ENCODE data around the gene SLC28A2. TPM values are rescaled to one million over a fixed set of nuclear protein-coding genes. Genes with fewer than 3 reads are reported as not detected.

SLC28A2 gene, protein sequence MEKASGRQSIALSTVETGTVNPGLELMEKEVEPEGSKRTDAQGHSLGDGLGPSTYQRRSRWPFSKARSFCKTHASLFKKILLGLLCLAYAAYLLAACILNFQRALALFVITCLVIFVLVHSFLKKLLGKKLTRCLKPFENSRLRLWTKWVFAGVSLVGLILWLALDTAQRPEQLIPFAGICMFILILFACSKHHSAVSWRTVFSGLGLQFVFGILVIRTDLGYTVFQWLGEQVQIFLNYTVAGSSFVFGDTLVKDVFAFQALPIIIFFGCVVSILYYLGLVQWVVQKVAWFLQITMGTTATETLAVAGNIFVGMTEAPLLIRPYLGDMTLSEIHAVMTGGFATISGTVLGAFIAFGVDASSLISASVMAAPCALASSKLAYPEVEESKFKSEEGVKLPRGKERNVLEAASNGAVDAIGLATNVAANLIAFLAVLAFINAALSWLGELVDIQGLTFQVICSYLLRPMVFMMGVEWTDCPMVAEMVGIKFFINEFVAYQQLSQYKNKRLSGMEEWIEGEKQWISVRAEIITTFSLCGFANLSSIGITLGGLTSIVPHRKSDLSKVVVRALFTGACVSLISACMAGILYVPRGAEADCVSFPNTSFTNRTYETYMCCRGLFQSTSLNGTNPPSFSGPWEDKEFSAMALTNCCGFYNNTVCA
- polyA plus RNA-seq (2012; ENCODE audit: low read depth, missing spikeins) = 0.01 TPM

DNA sequence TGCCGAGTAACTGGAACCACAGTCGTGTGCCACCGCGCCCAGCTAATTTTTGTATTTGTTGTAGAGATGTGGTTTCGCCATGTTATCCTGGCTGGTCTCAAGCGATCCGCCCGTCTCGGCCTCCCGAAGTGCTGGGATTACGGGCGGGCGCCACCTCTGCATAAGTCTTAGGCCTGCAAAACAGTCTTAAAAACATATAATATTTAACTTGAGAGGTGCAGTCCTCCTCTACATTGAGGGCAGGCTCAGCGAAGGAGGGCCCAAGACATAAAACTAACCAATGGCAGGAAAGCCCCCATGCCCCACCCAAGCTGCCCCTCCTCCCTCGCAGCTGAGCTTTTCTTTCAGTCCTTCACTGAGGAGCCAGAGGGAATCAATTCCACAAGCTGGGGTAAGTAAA lies at the start of gene SLC28A2:
SLC28A2 (plus strand) TSS at position 347 of the 400 bp plus-strand sequence. CDS start 982 bp downstream, outside the sequence.
- no peak for DNase-seq (ENCODE audit: insufficient read length, low spot score)
- no peak for FAIRE-seq
- TF ChIP-seq POU2F2 (IDR thresholded peaks at IDR 0.05; ENCODE audit: low read depth, low read length) (no peak), TAF1 (IDR thresholded peaks at IDR 0.05; ENCODE audit: low read depth, low read length) (no peak), SPI1 (IDR thresholded peaks at IDR 0.05; ENCODE audit: low read depth, low read length) (no peak), POLR2A (IDR thresholded peaks at IDR 0.05; ENCODE audit: low read depth, low read length) (no peak), POLR2AphosphoS5 (IDR thresholded peaks at IDR 0.05; ENCODE audit: low read depth, low read length) (no peak), PAX5 (IDR thresholded peaks at IDR 0.05; ENCODE audit: insufficient read depth, low read length, severe bottlenecking) (no peak)

DNA sequence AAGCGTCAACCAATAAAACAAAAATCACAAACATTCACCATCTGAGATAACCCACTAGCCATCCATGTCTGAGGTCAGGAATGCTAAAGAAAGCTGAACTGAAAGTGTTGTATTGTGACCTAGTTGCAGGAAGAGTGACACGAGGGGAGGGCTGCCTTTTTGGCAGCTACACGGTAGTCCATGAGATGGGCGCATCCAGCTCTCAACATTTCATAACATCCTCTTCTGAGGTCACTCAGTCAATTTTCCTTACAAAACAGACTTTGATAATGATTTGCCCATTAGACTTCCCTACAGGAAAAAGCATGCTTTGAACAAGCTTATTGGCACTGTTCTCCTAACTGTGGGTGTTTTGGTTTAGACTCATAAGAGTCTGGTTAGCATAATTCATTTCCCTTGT lies 48.9 kb upstream of the SLC28A2 start:
- DNase-seq (ENCODE audit: insufficient read length, low spot score) (no peak), FAIRE-seq (no peak)
- TF ChIP-seq POLR2A (IDR thresholded peaks at IDR 0.05; ENCODE audit: low read depth, low read length) (no peak), PAX5 (IDR thresholded peaks at IDR 0.05; ENCODE audit: insufficient read depth, low read length, severe bottlenecking) (no peak), POU2F2 (IDR thresholded peaks at IDR 0.05; ENCODE audit: low read depth, low read length) (no peak), SPI1 (IDR thresholded peaks at IDR 0.05; ENCODE audit: low read depth, low read length) (no peak), TAF1 (IDR thresholded peaks at IDR 0.05; ENCODE audit: low read depth, low read length) (no peak), POLR2AphosphoS5 (IDR thresholded peaks at IDR 0.05; ENCODE audit: low read depth, low read length) (no peak)

DNA sequence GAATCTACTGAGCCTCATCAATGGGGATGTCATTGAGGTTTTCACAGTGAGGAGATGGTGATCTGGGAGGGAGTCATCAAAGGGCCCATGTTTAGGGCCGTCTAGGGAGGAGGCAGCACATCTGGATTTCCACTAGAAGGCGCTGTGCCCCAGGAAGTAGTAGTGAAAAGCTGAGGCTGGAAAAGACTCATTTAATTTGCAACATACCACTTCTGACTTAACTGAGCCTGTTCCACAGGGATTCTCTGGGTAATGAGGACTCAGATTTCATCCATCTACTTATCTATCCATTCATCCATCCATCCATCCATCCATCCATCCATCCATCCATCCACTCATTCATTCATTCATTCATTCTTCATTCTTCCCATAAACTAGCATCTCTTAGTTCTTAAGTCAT lies 46.8 kb upstream of the SLC28A2 start:
- DNase-seq (ENCODE audit: insufficient read length, low spot score) = no peak
- peak; percentile 91 for FAIRE-seq
- TF ChIP-seq PAX5 (IDR thresholded peaks at IDR 0.05; ENCODE audit: insufficient read depth, low read length, severe bottlenecking) (no peak), POU2F2 (IDR thresholded peaks at IDR 0.05; ENCODE audit: low read depth, low read length) (no peak), SPI1 (IDR thresholded peaks at IDR 0.05; ENCODE audit: low read depth, low read length) (no peak), POLR2A (IDR thresholded peaks at IDR 0.05; ENCODE audit: low read depth, low read length) (no peak), POLR2AphosphoS5 (IDR thresholded peaks at IDR 0.05; ENCODE audit: low read depth, low read length) (no peak), TAF1 (IDR thresholded peaks at IDR 0.05; ENCODE audit: low read depth, low read length) (no peak)

DNA sequence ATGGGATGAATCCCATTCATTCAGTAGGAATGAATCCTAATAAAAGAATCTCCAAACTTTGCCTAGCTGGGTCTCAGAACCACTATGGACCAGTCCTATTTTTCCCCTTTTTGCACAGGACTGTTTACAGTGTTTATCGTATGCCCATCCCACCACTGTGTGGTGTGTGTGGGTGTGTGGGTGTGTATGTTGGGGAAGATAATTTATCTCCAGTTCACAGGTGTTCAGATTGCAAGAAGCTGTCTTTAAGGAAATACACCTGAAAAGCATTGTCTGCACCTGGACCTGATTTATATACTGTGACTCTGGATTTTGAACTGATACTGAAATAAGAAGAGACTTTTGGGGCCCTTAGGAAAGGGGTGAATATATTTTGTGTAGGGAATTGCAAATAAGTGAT lies 39.5 kb upstream of the SLC28A2 start:
- no peak for FAIRE-seq
- no peak for DNase-seq (ENCODE audit: insufficient read length, low spot score)

DNA sequence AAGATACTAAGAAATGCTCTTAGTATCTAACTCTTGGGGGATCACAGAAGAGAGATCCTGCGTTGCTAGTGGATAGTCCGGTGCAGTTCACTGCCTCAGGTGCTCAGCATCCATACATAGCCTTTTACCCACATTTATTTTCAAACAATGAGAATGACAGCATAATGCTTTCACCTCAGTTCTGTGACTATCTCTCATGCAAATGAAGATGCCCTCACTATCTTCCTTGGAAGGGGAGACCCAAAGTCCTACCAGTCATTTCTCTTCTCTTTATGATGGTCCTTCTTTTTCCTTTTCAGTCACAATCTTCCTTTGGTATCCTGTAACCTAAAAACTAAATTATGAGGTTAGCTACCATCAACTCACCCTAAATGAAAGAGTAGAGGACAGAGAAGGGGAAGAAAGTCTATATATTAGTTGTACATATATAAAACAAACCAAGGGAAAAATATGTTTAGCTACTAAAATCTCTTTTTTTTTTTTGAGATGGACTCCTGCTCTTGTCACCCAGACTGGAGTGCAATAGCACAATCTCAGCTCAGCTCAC lies 30.9 kb upstream of the SLC28A2 start:
- no peak for TF ChIP-seq PAX5 (IDR thresholded peaks at IDR 0.05; ENCODE audit: insufficient read depth, low read length, severe bottlenecking)
- TF ChIP-seq POU2F2 (IDR thresholded peaks at IDR 0.05; ENCODE audit: low read depth, low read length) = no peak
- no peak for TF ChIP-seq POLR2A (IDR thresholded peaks at IDR 0.05; ENCODE audit: low read depth, low read length)
- no peak for TF ChIP-seq POLR2AphosphoS5 (IDR thresholded peaks at IDR 0.05; ENCODE audit: low read depth, low read length)
- DNase-seq (ENCODE audit: insufficient read length, low spot score) (no peak), FAIRE-seq (no peak)

More for the DNA sequence above, 39.5 kb upstream of the SLC28A2 start:
- TF ChIP-seq TAF1 (IDR thresholded peaks at IDR 0.05; ENCODE audit: low read depth, low read length) = no peak
- no peak for TF ChIP-seq PAX5 (IDR thresholded peaks at IDR 0.05; ENCODE audit: insufficient read depth, low read length, severe bottlenecking)
- TF ChIP-seq SPI1 (IDR thresholded peaks at IDR 0.05; ENCODE audit: low read depth, low read length) = no peak
- TF ChIP-seq POU2F2 (IDR thresholded peaks at IDR 0.05; ENCODE audit: low read depth, low read length) = no peak
- TF ChIP-seq POLR2AphosphoS5 (IDR thresholded peaks at IDR 0.05; ENCODE audit: low read depth, low read length) = no peak
- TF ChIP-seq POLR2A (IDR thresholded peaks at IDR 0.05; ENCODE audit: low read depth, low read length) = no peak

DNA sequence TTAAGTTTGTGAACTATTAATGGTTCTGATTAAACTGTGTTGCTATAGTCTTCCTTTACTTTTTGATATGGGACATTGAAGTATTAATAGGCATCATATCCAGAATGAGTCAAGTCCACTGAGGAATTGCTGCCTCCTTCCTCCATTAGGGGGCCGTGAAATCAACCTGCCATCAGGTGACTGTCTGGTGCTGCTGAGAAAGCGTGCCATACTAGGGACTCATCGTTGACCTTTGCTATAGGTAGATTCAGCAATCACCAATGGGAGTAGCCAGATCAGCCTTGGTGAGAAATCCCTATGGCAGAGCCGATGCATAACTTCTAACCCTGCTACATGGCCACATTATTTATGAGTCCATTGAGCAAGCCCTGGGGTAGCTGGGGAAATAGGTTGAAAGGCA lies 30.1 kb upstream of the SLC28A2 start:
- TF ChIP-seq SPI1 (IDR thresholded peaks at IDR 0.05; ENCODE audit: low read depth, low read length) = no peak
- TF ChIP-seq PAX5 (IDR thresholded peaks at IDR 0.05; ENCODE audit: insufficient read depth, low read length, severe bottlenecking) = no peak
- no peak for TF ChIP-seq POLR2AphosphoS5 (IDR thresholded peaks at IDR 0.05; ENCODE audit: low read depth, low read length)
- no peak for TF ChIP-seq TAF1 (IDR thresholded peaks at IDR 0.05; ENCODE audit: low read depth, low read length)
- TF ChIP-seq POU2F2 (IDR thresholded peaks at IDR 0.05; ENCODE audit: low read depth, low read length) = no peak
- DNase-seq (ENCODE audit: insufficient read length, low spot score) (no peak), FAIRE-seq (no peak)

DNA sequence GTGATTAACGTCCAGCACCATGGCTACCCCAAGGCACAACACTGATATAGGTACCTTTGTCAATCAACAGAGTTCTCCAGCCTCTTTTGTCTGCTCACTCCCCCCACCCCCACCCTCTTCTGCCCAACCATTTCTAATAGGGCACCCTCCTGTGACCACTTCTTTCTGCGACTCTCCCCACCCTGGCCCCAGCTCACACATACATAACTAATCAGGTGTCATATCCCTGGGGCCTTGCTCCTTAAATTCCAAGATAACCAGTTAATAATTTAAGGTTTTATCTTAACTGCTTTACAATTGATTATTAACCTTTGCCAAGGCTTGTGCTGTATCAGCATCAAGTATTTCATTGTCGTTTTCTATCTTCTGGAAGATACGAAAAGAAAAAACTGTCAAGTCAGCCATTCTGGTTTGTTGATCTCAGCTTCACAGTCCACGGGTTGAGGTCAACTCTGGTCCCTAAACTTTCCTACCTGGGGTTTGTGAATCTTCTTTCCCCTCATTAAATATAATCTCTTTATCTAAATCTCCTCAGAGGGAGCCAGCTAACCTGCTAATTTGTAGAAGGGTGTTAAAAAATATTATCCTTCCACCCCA lies 27.3 kb upstream of the SLC28A2 start:
- DNase-seq (ENCODE audit: insufficient read length, low spot score) (no peak), FAIRE-seq (no peak)
- no peak for TF ChIP-seq POU2F2 (IDR thresholded peaks at IDR 0.05; ENCODE audit: low read depth, low read length)
- TF ChIP-seq POLR2AphosphoS5 (IDR thresholded peaks at IDR 0.05; ENCODE audit: low read depth, low read length) = no peak
- no peak for TF ChIP-seq POLR2A (IDR thresholded peaks at IDR 0.05; ENCODE audit: low read depth, low read length)
- no peak for TF ChIP-seq TAF1 (IDR thresholded peaks at IDR 0.05; ENCODE audit: low read depth, low read length)
- TF ChIP-seq SPI1 (IDR thresholded peaks at IDR 0.05; ENCODE audit: low read depth, low read length) = no peak
- TF ChIP-seq PAX5 (IDR thresholded peaks at IDR 0.05; ENCODE audit: insufficient read depth, low read length, severe bottlenecking) = no peak

DNA sequence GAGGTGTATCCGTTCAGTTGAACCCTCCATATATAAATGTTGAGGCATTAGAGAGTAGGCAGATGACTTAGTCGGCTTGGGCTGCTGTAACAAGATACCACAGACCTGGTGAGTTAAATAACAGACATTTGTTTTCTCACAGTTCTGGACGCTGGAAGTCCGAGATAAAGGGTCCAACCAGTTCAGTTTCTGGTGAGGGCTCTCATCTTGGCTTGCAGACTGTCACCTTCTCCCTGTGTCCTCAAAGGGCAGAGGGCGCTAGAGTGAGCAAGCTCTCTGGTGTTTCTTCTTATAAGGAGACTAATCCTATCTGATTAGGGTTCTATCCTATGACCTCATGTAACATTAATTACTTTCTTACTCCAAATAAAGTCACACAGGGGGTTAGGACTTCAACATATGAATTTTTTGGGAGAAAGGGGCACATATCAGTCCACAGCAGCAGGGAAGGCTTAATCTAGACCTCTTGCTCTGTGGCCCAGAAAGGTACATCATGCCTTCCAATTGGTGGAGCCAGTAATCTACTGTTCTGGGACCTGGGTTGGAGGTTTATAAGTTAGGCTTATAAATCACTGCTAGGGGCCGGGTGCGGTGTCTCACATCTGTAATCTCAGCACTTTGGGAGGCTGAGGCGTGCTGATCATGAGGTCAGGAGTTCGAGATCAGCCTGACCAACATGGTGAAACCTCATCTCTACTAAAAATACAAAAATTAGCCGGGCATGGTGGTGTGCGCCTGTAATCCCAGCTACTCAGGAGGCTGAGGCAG lies 26.3 kb upstream of the SLC28A2 start:
- DNase-seq (ENCODE audit: insufficient read length, low spot score) = no peak
- FAIRE-seq = no peak
- TF ChIP-seq PAX5 (IDR thresholded peaks at IDR 0.05; ENCODE audit: insufficient read depth, low read length, severe bottlenecking) = no peak
- TF ChIP-seq SPI1 (IDR thresholded peaks at IDR 0.05; ENCODE audit: low read depth, low read length) = no peak
- no peak for TF ChIP-seq POU2F2 (IDR thresholded peaks at IDR 0.05; ENCODE audit: low read depth, low read length)
- no peak for TF ChIP-seq POLR2AphosphoS5 (IDR thresholded peaks at IDR 0.05; ENCODE audit: low read depth, low read length)
- TF ChIP-seq POLR2A (IDR thresholded peaks at IDR 0.05; ENCODE audit: low read depth, low read length) = no peak
- no peak for TF ChIP-seq TAF1 (IDR thresholded peaks at IDR 0.05; ENCODE audit: low read depth, low read length)

Measured in GM12891 (cell line).